ENCODE data around the gene KMT5C.

The KMT5C gene

DNA sequence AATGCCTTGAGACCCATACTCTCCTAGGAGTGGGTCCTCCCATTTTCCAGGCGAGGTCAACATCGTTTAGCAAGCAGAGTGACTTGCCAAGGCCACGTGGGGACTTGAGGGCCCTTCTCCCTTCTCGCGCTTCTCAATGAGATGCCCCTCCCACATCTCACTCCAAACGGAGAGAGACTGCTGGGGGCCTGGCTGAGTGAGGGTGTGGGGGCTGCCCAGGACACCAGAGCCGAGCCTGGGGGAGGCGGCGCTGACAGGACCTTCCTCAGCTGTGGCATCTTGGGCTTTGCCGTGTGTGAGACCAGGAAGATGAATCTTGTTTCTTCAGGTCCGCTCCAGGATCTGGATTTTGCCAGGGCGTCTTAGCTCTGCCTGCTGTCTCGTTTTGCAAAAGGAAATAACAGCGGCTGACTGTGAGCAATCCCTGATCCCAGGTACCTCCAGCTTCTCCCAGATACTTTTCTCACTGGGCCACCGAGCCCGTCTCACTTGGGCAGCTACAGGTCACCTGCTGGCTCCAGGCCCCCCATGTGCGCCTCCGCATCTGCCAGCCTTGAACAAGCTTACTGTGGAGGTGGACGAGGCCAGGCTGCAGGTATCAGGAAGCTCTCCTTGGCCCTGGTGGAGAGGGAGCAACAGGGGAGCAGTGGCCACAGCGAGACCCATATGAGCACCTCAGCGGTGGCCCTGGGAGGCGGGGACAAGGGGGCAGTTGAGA lies 8.8 kb downstream of the KMT5C start:
- DNase-seq, result no peak

DNA sequence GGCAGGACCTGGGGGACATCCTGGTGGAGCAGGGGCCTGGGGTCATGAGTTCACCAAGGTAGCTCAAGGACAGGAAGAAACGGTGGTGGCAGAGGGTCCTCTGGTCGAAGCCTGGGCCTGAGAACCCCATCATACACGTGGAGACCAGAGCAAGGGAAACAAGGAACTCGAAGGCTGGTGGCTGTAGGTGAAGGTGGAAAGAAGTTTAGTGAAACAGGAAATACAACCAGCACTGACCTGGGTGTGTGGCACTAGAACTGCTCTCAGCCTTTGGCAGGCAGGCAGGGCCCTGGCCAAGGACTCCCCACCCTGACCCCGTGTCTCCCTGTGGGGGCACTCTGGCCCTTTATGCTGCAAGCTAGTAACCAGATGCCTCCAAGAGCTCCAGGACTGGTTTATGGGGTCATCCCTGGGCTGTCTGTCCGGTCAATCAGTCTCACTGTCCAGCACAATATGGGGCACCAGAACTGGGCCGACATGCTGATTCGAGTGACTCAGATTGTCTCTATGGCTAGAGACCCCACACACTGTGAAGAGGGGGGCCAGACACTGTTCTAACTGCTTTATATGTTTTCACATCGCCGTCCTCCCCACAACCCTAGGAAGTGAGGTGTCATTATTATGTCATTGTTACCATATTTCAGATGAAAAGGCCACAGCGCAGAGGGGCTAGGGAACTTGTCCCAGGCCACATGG lies 11.1 kb downstream of the KMT5C start:
- DNase-seq, result no peak

DNA sequence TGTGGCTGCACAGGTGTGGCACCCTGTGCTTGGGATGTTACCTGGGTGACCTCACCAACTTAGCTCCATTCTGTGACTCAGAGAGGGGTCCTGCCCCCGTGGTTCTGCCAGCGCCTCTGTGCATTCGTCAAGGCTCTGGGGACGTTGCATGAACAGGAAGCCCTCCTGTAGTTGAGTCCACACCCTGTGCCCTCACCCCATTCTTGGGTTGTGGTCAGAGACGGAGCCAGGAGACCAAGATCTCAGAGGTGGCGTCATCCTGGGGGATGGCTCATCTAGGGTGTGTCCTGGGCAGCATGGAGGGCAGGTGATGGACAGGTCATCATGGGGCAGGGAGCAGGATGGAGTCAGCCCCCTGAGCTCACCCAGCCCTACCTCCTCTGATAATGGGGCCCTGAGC lies 12.4 kb downstream of the KMT5C start:
- no peak for DNase-seq

DNA sequence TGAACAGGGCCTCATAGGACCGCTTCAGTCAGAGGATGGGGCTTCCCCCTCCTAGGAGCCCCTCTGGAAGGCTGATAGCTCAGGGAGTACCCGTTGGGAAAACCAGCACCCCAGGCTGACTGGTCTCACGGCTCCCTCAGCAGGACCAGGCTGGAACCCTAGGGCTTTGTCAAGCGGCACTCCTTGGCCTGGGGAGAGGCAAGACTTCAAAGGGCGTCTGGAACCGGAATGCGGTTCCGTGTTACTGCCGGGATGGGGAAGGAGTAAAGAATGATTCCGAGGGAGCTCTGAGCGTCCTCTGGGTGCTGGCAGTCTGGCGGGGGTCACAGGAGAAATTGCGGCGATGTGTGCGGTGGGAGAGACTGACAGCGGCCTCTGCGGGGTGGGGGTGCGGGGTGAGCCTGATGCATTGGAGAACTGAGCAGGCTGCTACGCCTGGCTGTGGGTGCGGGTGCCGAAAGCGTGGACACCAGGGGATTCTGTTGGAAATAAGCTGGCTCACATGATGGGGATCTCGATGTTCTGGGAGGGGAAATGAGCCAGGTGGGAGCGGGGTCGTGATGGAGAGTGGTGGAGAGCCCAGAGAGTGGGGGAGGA lies 13.0 kb downstream of the KMT5C start:
- no peak for DNase-seq

DNA sequence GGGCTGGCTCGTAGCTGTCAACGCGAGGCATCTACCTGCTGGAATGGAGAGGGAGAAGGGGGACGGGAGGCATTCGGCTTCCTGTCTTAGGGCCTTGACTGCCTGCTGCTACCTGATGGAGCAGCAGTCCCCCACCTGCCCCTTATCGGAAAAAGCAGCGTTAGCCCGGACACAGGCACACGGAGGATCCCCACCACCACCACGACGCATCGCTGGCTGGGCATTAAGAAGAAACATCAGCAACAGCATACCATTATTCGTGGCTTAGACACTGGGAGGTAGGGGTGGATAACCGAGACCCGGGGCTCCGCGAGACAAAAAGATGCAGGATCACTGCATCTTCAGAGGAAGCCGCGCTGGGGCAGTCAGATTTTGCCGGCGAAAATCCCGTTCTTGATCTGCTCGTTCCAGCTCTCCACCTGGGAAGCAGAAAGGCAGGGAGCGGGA lies 13.7 kb downstream of the KMT5C start:
- DNase-seq, result no peak

DNA sequence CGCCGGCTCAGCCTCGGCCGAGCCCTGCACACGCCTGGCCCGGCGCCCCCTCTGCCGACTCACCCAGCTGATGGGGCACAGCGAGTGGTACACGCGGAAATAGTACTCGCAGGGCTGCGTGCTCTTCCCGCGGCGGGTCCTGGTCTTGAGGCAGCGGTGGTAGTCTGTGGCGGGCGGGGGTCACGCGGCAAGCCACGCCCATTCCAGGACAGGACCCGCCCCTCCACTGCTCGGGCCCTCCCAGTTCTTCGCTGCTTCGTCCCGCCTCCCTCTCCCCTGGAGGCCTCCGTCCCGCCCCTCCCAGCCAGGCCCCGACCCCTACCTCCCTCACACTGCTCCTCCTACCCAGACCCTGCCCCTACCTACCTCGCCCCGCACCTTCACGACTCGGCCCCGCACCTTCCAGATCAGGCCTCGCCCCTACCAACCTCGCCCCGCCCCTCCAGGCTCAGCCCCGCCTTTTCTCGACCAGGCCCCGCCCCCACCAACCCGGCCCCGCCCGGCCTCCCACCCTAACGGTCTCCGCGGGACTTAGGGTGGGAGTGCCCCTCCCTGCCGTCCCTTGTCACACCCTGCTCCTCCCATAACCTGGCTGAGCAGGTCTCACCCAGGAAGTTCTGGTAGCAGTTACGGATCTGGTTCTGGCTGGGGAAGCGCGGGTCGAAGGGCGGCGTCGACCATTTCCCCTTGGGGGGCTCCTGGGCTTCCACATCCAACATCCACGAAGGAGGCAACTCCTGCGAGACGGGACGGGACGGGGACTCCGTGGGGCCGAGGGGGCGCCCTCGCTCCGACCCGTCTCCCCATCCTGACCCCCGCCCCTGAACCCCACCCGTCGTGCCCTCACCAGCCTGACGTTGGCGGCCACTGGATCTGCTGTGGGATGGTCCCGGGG lies 14.4 kb downstream of the KMT5C start:
- DNase-seq, result no peak

DNA sequence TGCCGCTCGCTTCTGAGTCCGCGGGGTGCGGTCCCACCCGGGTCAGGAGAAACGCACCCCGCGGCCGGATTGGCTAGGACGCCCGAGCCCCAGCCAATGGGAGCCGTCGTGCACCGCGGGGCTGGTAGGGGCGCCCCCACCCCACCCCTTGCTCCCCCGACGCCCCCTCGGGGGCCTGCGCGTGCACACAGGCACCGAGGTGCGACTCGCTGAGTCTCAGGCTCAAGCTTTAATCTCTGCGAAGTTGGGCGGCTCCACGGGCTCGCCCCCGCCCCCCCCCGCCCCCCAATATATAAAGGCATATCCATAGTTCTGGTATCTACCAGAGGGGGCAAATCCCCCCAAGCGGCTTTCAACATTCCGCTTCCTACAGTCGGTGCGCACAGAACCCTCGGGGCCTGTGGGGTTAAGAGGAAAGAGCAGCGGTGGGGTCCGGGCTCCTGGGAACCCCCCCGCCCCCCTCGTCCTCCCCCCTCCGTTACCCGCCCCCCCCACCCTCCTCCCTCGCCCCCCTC lies 15.1 kb downstream of the KMT5C start, which contains the start of gene COX6B2:
Gene COX6B2 (minus strand): TSS at position 22 of the 515 bp plus-strand sequence. CDS start 198 bp downstream, outside the sequence.
- DNase-seq, result no peak

DNA sequence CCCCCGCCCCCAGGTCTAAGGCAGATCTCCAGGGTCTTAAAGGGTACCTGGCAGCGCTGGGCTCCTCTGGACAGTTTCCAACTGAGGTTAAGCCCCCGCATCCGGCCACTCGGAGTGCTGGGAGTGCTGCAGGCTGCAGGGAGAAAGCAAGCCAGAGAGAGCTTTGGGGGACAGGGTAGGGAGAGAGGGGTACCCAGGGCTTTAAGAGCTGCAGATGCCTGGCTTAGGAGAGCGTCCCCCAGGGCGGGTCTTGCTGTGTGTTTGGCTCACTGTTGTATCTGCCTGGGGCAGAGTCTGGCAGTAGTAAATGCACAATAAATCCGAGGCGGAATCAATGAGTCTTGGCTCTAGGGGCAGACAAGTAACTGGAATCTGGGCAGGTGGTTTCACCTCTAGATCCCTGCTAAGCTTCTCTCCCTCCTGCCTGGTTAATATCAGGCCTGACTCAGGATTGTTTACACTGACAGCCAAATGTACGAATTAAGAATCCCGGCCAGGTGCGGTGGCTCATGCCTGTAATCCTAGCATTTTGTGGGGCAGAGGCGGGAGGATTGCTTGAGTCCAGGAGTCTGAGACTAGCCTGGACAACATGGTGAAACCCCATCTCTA lies 15.6 kb downstream of the KMT5C start:
- DNase-seq, result peak; percentile 14

DNA sequence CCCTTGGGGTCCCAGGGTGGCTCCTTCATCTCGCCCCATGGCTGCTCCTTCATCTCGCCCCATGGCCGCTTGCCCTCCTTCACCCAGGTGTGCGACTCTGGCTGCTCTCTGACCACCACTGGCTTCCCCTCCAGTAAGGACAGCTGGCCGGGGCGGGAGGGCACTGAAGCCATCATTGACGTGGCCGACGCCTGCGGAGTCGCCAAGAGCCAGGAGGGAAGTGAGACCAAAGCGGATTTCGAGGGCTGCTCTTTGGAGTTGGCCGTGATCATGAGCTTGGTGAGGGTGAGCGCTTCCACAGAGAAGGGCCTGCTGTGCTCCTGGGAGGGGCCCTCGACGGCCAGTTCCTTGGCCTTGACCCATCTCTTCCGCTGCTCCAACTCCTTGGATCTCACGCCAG lies 18.8 kb downstream of the KMT5C start:
- no peak for DNase-seq

DNA sequence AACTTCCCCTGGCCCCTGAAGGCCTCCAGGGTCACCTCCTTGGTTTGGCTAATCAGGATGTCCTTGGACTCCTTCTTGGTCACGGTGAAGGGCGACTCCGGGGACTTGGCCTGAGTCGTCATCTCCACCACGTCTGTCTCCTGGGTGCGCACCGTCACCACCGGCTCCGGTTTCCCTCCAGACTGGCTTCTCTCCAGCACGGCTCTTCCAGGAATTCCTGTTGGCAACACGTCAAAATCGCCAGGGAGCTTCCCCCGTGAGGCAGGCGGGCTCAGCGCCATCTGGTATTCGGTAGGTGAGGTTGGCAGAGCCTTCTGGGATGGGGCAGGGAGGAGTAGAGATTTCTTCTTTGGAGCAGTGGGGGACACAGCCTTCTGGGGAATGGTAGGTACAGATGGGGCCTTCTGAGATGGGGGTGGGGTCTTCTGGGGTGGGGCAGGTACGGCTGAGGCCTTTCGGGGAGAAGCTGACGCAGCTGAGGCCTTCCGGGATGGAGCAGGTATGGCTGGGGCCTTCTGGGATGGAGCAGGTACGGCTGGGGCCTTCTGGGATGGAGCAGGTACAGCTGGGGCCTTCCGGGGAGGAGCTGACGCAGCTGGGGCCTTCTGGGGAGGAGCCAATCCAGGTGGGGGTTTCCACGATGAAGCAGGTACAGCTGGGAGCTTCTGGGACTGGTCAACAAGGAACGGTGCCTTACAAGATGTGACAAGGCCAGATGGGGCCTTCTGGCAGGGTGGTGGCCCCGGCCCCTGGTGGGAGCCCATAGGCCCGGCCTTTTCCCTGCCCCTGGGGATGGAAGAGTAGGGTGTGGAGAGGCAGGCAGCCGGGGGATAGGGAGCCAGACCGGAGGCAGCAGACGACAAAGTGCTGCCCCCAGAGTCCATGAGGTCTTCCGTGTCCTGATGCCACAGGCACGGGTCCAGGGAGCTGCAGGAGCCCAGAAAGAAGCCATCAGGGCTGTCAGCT lies 19.6 kb downstream of the KMT5C start:
- peak; percentile 81 for DNase-seq

DNA sequence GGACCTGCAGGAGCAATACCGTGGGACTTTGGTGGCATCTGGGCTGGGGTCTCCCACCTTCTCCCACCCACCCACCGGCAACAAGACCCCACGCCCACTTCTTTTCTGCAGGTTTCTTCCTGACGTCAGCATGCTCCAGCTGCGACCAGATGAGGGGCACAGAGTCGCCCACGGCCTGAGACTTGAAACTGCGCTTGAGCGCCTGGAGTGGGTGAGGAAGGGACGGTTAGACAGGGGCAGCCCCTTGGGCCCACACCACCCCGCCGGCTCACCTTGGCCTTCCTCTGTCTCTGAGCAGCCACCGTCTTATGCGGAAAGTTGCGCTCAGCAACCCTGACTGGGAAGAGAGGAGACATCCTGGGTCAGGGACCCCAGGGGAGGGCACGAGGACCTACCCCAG lies 21.2 kb downstream of the KMT5C start:
- no peak for DNase-seq

DNA sequence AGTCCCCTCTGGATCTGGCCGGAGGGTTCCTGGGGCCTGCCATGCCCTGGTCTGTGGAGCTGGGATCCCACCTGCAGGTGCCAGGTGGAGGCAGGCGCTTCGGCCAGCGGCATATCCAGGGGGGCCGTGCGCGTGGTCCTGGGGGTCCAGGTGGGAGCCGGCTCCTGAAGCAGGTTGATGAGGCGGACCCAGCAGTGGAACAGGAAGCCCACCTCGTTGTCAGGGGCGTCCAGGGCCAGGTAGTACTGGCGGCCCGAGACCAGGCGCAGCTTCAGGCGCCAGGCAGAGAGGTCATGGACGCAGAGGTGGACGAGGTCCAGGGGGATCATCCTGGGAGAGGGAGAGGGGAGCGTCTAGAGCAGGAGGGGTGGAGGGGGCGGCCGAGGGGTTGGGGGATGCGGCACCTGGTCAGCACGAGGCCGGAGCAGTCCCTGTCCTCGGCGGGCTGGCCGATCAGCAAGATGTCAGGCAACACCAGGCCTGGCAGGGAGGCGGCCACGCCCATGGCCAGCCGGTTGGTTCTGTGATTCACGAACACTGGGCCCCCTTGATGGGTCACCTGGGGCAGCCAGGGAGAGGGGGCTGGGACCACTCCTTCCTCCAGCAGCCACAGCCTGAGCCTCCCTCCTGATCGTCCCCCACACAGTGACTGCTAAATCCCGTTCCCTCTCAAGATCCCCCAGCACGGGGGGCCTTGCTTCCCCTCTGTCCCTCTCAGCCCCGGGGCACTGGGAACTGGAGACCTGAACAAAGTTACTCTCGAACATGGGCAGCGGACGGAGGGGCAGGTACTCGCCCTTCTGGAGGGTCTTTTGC lies 22.7 kb downstream of the KMT5C start:
- no peak for DNase-seq

DNA sequence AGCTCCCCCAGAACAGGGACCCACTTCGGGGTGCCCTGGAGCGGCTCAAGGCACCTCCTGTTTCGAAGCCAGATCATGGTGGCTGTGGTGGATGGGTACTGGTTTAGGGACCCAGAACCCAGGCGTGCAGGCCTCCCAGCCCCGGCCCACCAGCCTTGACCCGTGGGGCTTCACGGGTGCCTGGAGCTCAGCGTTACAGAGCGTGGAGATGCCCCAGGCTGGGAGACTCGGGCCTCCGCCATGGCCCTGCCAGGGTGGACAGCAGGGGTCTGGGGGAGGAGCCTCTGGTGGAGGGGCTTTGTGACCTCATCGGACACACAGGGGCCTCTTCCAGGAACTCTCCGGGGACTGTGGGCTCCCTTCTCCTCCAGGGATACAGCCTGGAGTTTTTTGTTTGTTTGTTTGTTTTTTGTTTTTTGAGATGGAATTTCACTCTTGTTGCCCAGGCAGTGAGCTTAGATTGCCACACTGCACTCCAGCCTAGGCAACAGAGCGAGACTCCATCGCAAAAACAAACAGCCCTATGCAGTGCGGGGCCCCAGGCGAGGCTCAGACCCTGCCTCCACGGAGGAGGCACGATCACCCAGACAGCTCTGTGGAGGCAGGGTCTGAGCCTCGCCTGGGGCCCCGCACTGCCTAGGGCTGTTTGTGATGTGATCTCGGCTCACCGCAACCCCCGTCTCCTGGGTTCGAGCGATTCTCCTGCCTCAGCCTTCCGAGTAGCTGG lies 23.5 kb downstream of the KMT5C start, which contains the start of gene GARIN5B:
Gene GARIN5B (minus strand): TSS at position 271 of the 727 bp plus-strand sequence. CDS start 194 bp downstream, at position 77.
- no peak for DNase-seq

DNA sequence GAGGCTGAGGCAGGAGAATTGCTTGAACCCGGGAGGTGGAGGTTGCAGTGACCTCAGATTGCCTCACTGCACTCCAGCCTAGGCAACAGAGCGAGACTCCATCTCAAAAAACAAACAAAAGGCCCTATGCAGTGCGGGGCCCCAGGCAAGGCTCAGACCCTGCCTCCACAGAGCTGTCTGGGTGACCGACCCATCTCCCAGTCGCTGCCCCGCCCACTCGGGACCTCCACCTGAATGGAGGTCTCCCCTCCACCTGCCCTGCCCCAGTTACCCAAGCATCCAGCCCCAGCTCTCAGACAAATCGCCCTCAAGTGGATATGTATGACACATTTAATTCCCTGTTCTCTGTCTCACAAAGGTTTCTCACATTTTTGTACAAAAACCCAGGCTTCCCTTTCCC lies 25.6 kb downstream of the KMT5C start:
- DNase-seq, result no peak

DNA sequence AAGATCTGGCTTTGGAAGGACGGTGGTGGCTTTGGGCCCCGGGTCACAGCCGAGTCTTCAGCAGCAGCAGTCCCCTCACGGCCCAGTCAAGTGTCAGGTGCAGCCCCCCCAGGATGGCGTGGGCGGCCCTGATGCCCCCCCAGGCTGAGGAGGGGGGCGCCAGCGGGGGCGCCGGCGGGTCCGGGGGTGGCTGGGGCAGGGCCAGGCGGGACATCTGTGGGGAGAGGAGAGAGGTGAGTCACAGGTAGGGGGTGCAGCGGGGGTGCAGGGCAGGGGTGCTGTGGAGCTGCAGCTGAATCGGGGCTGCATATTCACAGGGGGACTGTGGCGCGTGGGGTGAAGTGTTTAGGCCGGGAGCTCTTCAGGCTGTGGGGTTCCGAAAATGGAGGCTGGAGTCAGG lies 26.3 kb downstream of the KMT5C start:
- DNase-seq, result no peak

DNA sequence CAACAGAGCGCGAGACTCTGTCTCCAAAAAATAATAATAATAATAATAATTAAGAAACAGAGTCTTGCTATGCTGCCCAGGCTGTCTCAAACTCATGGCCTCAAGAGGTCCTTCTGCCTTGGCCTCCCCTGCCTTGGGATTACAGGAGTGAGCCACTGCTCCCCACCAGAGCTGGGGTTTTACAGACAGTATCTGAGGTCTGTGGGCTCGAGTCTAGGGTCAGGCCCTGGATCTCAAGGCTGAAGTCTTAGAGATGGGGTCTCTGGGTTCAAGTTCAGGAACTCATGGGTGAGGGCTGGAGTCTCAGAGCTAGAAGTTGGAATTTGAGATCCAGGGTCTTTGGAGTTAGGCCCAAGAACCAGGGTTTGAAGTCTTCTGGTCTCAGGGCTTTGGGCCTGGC lies 27.1 kb downstream of the KMT5C start:
- DNase-seq, result no peak

DNA sequence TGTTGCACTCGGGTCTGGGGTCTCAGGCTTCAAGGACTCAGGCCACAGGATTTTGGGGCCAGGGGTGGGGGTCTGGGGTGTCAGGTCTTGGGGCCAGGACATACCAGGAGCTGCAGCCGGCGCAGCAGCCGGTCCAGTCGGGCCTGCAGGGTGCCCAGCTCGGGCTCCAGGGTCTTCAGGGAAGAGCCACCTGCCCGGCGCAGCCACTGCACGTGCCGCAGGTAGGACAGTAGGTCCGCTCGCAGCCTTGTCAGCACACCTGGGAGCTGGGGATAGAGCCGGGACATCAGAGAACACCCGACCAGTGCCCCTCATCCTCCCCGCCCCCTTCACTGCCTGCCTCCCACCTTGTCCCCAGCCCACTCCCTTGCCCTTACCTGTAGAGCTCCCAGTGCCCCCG lies 28.4 kb downstream of the KMT5C start:
- DNase-seq, result no peak

DNA sequence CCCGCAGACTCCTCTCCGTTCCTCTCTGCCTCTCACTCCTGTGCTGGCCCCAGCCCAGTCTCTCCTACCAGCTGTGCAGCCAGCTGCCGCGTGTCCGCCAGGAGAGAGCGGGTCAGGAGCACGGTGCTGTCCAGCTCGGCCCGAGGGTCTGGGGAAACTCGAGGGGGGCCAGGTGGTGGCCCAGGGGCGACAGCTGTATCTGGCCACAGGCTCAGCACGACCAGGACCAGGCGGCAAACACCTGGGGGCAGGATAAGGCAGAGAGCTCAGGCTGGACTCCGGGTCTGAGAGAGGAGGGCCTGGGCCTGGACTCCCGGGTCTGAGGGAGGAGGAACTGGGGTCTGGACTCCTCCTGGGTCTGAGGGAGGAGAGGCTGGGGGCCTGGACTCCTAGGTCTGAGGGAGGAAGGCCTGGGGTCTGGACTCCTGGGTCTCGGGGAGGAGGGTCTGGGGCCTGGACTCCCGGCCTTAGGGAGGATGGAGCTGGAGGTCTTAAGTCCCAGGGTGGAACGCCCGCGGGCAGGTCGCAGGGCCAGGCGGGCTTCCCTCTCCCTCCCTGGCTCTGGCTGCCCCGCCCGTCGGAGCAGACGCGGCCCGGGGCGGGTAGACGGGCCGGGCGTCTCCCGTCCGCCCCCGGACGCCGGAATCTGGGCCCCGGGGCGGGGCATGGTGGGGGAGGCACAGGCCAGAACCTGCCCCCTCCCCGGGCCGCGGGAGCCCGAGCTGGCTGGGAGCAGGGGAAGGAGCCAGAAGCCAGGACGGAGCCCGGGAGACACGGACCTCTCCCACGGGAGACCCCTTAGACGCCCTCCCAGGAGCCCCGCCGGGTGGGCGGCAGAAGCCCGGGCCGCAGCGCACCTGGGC lies 29.3 kb downstream of the KMT5C start:
- DNase-seq, result no peak
